GM21825 (cell line): ENCODE results near the gene TWSG1.
"Not testable (repeated sequence)": the region's sequence is repeated elsewhere in the genome, so short reads cannot be mapped to it uniquely, and the experiment has no call there.

ENCODE experiments used
- ATAC-seq: cut with Tn5 transposase; IDR thresholded peaks from one replicate; pipeline ENCODE4 v1.9.1; 2021; ENCODE audit warnings: mild to moderate bottlenecking, moderate library complexity; ENCODE audit not compliant: unreplicated experiment

The TWSG1 gene

DNA sequence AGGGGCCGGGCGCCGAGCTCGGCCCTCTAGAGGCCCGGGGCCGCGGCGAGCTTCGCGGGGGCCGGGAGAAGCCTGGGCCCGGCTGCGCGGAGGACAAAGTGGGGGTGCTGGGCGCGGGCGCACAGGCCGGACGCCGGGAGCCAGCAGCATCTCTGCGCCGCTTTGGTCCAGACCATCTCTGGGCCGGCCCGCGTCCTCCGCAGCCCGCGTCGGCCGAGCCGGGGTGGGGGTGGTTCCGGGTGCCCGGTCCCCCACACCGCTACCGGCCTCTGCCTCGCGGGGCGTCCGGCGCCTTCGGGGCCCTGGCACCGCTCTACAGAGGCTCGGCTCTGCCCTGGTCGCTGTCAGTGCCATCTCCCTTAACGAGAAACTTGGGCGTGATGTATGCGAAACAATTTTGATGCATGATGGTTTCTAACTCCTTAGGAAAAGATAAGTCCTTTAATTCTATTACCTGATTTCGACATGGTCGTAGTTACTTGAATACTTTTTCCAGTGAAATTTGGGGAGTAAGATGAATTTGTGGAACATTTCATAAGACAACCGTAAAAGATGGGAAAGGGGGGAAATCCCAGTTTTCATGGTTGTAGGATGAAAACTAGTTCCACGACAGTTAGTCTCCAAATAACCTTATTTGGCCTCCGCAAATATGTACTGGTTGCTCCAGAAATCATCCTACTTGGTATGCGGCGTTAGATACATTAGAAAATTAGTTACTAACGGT lies 562 bp downstream of the TWSG1 start:
- ATAC-seq, result peak; percentile 36

- ATAC-seq, result no peak
Observed at GRCh38 chr18:9335697-9336045, 1.1 kb downstream of the TWSG1 start.

DNA sequence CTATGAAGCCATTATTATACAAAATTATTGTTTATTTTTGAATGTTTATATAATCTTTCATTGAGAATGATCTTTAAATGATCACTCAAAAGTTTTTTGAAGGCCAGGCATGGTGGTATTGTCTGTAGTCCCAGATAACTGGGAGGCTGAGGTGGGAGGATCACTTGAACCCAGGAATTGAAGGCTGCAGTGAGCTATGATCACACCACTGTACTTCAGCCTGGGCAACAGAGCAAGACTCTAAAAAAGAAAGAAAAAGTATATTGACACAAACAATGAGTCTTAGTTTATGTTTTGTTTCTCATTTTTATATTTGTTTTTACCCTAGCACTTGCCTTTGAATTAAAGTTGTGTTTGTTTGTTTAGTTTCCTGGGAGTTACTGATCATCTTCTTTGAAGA lies 2.3 kb downstream of the TWSG1 start:
- ATAC-seq, result no peak

GRCh38 chr18:9337873-9338272 lies 3.3 kb downstream of the TWSG1 start:
- ATAC-seq, result no peak

DNA sequence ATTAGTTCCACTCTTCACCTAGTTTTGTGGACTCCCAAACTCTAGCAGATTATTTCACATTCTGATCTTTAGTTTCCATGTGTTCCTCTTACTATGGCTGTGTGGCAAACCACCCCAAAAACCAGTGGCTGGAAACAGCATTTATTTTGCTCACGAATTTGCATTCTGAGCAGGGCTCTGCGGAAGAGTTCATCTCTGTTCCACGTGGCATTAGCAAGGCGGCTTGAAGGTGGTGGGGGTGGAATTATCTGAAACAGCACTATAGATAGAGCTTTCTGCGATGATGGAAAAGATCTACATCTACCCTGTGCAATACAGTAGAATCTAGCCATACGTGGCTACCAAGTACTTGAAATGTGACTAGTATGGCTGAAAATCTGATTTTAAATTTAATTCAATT lies 5.9 kb downstream of the TWSG1 start:
- ATAC-seq, result no peak

DNA sequence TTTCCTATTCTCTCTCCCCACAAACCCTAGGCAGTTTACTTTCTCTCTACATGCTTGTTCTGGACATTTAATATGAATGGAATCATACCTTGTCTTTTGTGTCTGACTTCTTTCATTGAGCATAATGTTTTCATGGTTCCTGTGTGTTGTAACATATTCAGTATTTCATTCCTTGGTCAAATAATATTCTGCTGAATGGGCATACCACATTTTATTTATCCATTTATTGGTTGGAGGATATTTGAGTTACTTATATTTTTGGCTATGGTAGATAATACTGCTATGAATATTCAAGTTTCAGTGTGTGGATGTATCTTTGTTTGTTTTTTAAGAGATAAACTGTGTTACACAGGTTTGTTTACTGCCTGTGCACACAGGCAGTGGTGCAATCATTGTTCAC lies 9.0 kb downstream of the TWSG1 start:
- ATAC-seq, result no peak

DNA sequence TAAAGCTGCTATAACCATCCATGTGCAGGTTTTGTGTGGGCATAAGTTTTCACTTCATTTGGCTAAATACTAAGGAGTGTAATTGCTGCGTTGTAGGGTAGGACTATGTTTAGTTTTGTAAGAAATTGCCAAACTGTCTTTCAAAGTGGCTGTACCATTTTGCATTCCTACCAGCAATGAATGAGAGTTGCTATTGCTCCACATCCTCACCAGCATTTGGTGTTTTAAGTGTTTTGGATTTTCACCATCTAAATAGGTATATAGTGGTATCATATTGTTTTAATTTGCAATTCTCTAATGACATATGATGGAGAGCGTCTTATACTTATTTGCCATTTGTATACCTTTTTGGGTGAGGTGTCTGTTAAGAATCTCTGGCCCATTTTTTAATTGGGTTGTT lies 12.2 kb downstream of the TWSG1 start:
- ATAC-seq, result no peak

DNA sequence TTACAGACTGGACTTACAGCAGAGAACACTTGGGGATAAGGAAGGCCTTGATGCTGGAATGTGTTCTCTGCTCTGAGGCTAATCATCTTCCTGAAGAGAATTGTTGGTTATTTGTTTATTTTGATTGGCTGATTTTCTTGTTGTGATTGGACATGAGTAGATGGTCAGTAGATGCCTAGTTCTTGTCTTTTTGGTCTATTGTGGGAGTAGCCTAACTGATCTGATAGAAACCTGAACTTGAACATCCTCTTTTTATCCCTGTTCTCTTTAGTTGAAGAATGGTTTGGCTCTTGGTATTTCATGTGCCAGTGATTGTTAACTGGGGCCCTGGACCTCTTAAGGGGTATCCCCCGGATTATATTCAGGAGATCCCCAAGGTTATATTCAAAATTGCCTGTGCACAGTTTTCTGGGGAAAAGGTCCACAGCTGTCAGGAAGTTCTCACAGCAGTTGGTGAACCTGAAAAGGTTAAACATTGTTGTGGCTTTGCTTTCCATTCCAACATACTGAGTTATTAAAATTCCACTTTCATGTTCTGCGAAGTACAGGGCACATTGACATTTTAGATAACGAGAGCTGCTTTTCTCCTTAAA lies 13.6 kb downstream of the TWSG1 start:
- no peak for ATAC-seq

GRCh38 chr18:9348766-9349165 lies 14.2 kb downstream of the TWSG1 start:
- no peak for ATAC-seq

- peak; percentile 76 for ATAC-seq
Observed at GRCh38 chr18:9353596-9353995, 19.0 kb downstream of the TWSG1 start.

GRCh38 chr18:9354256-9354655 lies 19.7 kb downstream of the TWSG1 start:
- no peak for ATAC-seq

DNA sequence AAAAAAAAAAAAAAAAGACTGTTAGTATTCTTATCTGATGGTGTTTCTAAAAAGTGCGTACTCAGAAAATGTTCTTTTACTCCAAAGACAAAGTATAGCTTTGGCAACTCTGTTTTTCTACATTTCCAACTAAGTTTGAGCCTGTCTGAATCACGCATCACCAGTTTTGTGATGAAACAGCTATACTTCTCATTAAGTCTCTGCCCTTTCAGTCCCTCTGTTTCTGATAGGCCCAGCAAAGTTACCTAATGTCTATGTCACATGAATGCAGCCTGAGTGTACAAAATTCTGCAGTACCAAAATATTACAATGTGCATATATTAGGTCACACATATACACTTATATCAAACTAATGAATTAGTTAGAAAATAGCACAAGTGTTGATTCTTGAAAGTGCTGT lies 22.4 kb downstream of the TWSG1 start:
- ATAC-seq, result no peak

DNA sequence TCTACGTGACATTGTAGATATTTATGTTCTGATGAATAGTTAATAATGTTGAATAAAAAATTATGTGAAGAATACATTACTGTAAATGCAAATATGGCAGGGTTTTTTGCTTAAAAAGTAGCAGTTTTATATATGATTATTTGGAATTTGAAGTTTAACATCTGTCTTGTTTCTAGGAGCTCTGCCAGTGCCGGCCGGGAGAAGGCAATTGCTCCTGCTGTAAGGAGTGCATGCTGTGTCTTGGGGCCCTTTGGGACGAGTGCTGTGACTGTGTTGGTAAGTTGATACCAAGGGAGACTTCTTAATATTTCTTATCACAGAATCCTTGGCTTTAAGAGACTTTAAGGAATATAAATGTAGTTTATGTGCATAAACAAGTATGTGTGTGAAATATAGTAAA lies 25.2 kb downstream of the TWSG1 start:
- no peak for ATAC-seq

- ATAC-seq, result no peak
Observed at GRCh38 chr18:9361191-9361590, 26.6 kb downstream of the TWSG1 start.

- ATAC-seq, result no peak
Observed at GRCh38 chr18:9362869-9363268, 28.3 kb downstream of the TWSG1 start.

- no peak for ATAC-seq
Observed at GRCh38 chr18:9364242-9364641, 29.7 kb downstream of the TWSG1 start.

GRCh38 chr18:9365406-9365805 lies 30.8 kb downstream of the TWSG1 start:
- ATAC-seq, result no peak

DNA sequence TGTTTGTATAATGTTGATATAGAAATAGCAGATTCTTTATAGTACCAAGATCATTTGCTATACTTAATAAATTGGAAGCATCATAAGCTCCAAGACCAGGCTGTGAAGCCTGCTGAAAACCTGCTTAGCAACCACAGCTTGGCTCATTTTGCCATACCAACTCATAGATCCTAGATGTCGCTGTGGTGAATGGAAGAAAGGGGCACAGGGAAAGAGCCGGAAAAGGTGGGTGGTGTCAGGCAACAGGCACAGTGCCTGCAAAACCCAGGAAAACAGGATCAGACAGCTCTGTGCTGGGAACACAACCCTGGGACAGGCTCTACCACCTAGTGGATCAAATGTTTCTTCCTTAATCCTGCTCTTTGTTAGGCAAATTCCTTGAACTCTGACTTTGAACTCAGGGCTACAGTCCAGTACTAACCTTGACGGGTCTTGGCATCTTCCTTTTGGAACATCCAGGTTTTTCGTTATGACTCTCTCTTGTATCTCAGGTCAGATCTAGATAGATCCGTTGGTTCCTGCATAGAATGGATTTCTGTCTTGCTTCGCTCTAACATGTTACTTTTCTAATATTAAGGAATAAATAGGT lies 31.6 kb downstream of the TWSG1 start:
- ATAC-seq, result no peak

DNA sequence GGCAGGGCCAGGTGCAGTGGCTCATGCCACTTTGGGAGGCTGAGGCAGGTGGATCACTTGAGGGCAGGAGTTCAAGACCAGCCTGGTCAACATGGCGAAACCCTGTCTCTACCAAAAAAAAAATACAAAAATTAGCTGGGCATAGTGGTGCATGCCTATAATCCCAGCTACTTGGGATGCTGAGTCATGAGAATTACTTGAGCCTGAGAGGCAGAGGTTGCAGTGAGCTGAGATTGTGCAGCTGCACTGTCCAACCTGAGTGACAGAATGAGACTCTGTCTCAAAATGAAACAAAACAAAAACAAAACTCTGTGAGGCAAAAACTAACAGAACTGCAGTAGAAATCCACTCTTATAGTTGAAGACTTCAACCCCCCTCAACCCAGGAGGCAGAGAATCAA lies 38.7 kb downstream of the TWSG1 start:
- ATAC-seq, result not testable (repeated sequence)

GRCh38 chr18:9379118-9379517 lies 44.5 kb downstream of the TWSG1 start:
- ATAC-seq, result no peak

DNA sequence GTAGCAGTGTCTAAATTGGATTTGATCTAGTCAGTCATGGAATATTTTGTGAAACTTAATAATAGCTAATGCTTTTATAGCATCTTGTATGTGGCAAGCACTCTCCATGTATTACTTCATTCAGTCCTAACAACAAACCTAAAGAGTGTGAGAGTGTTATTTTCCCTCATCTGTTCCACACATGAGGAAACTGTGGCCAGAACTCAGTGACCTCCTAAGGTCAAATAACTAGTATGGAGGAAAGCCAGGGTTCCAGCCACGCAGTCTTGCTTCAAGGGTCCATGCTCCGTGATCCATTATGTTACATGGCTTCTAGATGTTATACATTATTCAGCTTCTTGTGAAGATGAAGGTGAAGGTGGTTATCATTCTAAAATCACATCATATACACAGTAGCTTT lies 45.5 kb downstream of the TWSG1 start:
- no peak for ATAC-seq

DNA sequence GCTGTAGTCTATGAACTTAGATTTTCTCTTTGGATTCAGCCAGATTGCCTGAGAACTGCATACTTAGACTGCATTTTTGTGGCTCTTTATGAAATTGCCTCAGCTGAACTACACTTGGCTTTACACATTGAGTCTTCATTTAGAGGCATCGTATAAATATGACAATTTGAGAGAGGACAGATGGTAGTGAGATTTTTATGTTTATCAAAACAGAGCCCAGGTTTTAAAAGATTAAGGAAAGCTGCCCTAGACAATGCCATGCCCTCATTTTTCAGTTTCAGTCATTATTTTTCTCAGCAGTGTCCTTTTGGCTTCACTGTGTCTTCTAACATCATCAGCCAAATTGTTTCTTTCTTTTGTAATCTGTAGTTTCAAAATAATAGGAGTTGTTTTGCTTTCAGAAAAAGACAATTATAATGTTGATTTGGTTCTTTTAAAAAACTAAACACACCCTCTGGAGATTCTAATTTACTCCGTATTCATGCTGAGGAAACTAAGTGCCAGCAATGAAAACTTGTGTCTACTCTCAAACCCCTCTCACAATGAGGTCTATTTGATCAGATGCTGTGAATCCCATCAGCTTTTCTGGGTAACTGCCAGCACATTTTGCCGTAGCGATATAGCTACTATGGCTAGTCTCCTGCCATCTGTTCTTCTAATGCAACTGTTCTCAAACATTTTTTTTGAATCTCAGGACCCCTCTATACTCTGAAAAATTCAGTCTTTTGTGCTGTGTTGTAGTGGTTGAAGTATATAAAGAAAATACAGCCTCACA lies 46.2 kb downstream of the TWSG1 start:
- ATAC-seq, result no peak
